Measurements from ENCODE around the gene PPM1A.

- TF ChIP-seq TAF1 (IDR thresholded peaks at IDR 0.05; ENCODE audit: borderline replicate concordance, low read depth, low read length) (no peak), POLR2A (IDR thresholded peaks at IDR 0.05; ENCODE audit: low read depth, low read length) (no peak)
Observed at GRCh38 chr14:60315196-60315990, 66.4 kb downstream of the PPM1A start.
